K562 (cell line): ENCODE measurements around the gene CTDSPL. TPM values are rescaled to one million over a fixed set of nuclear protein-coding genes. Genes with fewer than 3 reads are reported as not detected.

ENCODE experiments used
- ATAC-seq: fragments of 200-7000 bp; cut with Tn5 transposase; 3 replicates; pipeline ENCODE4 v1.9.1; 2020; ENCODE audit warnings: moderate library complexity
- BruUV-seq: library from RNA; stranded (reverse); fragments of 400-500 nt; replicated peaks from 2 replicates; lab custom pipeline; 2021; lab: Mats Ljungman, UMichigan
- CTCF ChIA-PET: fragments of 300-600 bp; formaldehyde crosslinking; extraction: SDS; loops from one replicate; lab custom pipeline; 2021; ENCODE audit warnings: low intra/inter-chr PET ratio; lab: Yijun Ruan, JAX
- POLR2A ChIA-PET: fragments of 300-600, 350-650 bp; sonication (Branson Sonifier 250); formaldehyde crosslinking; extraction: SDS; loops from one replicate; lab custom pipeline; 2021; ENCODE audit warnings: antibody characterized with exemption, inconsistent platforms; lab: Yijun Ruan, JAX
- DNase-seq, 4 experiments: peaks; one replicate each; pipeline versions ENCODE4 v3.0.0 to v3.0.0-alpha.2; 2011 to 2018; ENCODE audit warnings: low spot score in 3 of 4, mixed read lengths in 3 of 4; ENCODE audit errors: extremely low read depth in 1 of 4
- FAIRE-seq: peaks from 2 replicates; lab custom pipeline; 2011; peaks lifted over from hg19 to GRCh38; lab: Jason Lieb, UNC
- H2AFZ ChIP-seq: 2 replicates; pipeline ENCODE4 v1.6.0; 2011; ENCODE audit warnings: low read depth, low read length, control low read depth, inconsistent platforms
- H3K27ac ChIP-seq: fragments of 200-600 bp; 3 replicates; pipeline ENCODE4 v1.8.0; 2011; ENCODE audit warnings: low read depth, mild to moderate bottlenecking, control low read depth, inconsistent platforms, low read length, moderate library complexity, mixed read lengths; ENCODE audit errors: extremely low read depth
- H3K27me3 ChIP-seq, 2 experiments: fragments of 300-600 bp in 1 of 2; 2 replicates in 1 of 2; 3 replicates in 1 of 2; pipeline versions ENCODE4 v1.6.0 to v1.8.0; 2011; ENCODE audit warnings: inconsistent platforms in 2 of 2, low read length in 2 of 2, mild to moderate bottlenecking in 1 of 2, mixed read lengths in 1 of 2, moderate library complexity in 1 of 2; ENCODE audit not compliant: control insufficient read depth in 2 of 2, insufficient read depth in 2 of 2
- H3K36me3 ChIP-seq: fragments of 300-600 bp; 3 replicates; pipeline ENCODE4 v1.8.0; 2011; ENCODE audit warnings: mild to moderate bottlenecking, low read length, inconsistent platforms; ENCODE audit not compliant: control insufficient read depth, insufficient read depth
- H3K4me1 ChIP-seq, 2 experiments: fragments of 200-600 bp in 1 of 2; replicated peaks in 1 of 2; 2 replicates in 1 of 2; 3 replicates in 1 of 2; pipeline versions ENCODE4 v1.5.1 to v1.8.0; 2011; ENCODE audit warnings: inconsistent platforms in 2 of 2, low read length in 2 of 2, mild to moderate bottlenecking in 1 of 2, mixed read lengths in 1 of 2, moderate library complexity in 1 of 2; ENCODE audit not compliant: control insufficient read depth in 2 of 2, insufficient read depth in 2 of 2
- H3K4me2 ChIP-seq: 2 replicates; pipeline ENCODE4 v1.6.1; 2011; ENCODE audit warnings: low read length, control low read depth, inconsistent platforms, mixed read lengths; ENCODE audit not compliant: insufficient read depth
- H3K4me3 ChIP-seq: fragments of 200-600 bp; sonication (generic), shearing (Covaris generic); 2 replicates; pipeline ENCODE4 v1.5.1; 2016; ENCODE audit warnings: control low read depth, inconsistent platforms
- H3K79me2 ChIP-seq: fragments of 200-600 bp; 3 replicates; pipeline ENCODE4 v1.8.0; 2011; ENCODE audit warnings: low read length, inconsistent platforms; ENCODE audit not compliant: control insufficient read depth, insufficient read depth
- H3K9ac ChIP-seq, 2 experiments: 2 replicates each; pipeline versions ENCODE4 v1.6.0 to v1.6.1; 2011; ENCODE audit warnings: low read depth in 2 of 2, low read length in 2 of 2, control low read depth in 1 of 2, inconsistent platforms in 1 of 2, mild to moderate bottlenecking in 1 of 2, mixed read lengths in 1 of 2; ENCODE audit not compliant: insufficient read depth in 1 of 2
- H3K9me1 ChIP-seq: one replicate; pipeline ENCODE4 v1.6.0; 2011; ENCODE audit warnings: inconsistent platforms, mild to moderate bottlenecking, low read length, moderate library complexity; ENCODE audit not compliant: control insufficient read depth, insufficient read depth
- H3K9me3 ChIP-seq: replicated peaks from 2 replicates; pipeline ENCODE4 v1.5.1; 2011; ENCODE audit warnings: low read depth, low read length, inconsistent platforms; ENCODE audit not compliant: control insufficient read depth, insufficient read depth
- H4K20me1 ChIP-seq: replicated peaks from 2 replicates; pipeline ENCODE4 v1.6.1; 2011; ENCODE audit warnings: low read length, inconsistent platforms, mixed read lengths; ENCODE audit not compliant: control insufficient read depth, insufficient read depth
- CBFA2T2 ChIP-seq: fragments of 450-650 bp; conservative IDR thresholded peaks from 2 replicates; pipeline ENCODE4 v1.6.1; 2017; ENCODE audit warnings: mild to moderate bottlenecking
- CBFA2T3 ChIP-seq: fragments of 450-650 bp; IDR thresholded peaks from 2 replicates; pipeline ENCODE4 v1.6.1; 2017
- CBX8 ChIP-seq: fragments of 200-600 bp; sonication (generic); IDR thresholded peaks from 2 replicates; pipeline ENCODE4 v1.6.1; 2012; ENCODE audit warnings: borderline replicate concordance, mixed run types, low read depth, mild to moderate bottlenecking, moderate library complexity, mixed read lengths, low read length, control low read depth, inconsistent platforms; ENCODE audit not compliant: poor library complexity, severe bottlenecking; ENCODE audit errors: extremely low read depth
- CREB1 ChIP-seq, 2 experiments: sonication (generic) in 1 of 2; formaldehyde crosslinking in 1 of 2; IDR thresholded peaks; 2 replicates each; pipeline versions ENCODE4 v1.6.1 to v1.8.0; 2012 to 2022; ENCODE audit warnings: inconsistent platforms in 1 of 2, mild to moderate bottlenecking in 1 of 2, missing genetic modification reagents in 1 of 2, moderate library complexity in 1 of 2
- ETV1 ChIP-seq: fragments of 450-650 bp; conservative IDR thresholded peaks from 2 replicates; pipeline ENCODE4 v1.6.1; 2016; ENCODE audit warnings: missing genetic modification characterization, control low read depth, low read depth, missing compliant biosample characterization
- FOXJ3 ChIP-seq: sonication (generic); formaldehyde crosslinking; IDR thresholded peaks from 2 replicates; pipeline ENCODE4 v1.4.0; 2020; ENCODE audit warnings: mild to moderate bottlenecking, missing genetic modification reagents
- NFIC ChIP-seq: fragments of 450-650 bp; IDR thresholded peaks from 2 replicates; pipeline ENCODE4 v1.6.1; 2017; ENCODE audit warnings: mild to moderate bottlenecking, inconsistent platforms
- RBM22 ChIP-seq: fragments of 200-400 bp; formaldehyde crosslinking; IDR thresholded peaks from 2 replicates; pipeline ENCODE4 v1.6.1; 2018; ENCODE audit warnings: low read length, low read depth; ENCODE audit not compliant: poor library complexity, severe bottlenecking
- USF1 ChIP-seq: sonication (generic); formaldehyde crosslinking; IDR thresholded peaks from 2 replicates; pipeline ENCODE4 v1.9.0; 2022; ENCODE audit warnings: mild to moderate bottlenecking, missing genetic modification reagents
- WGBS: fragments of 100-300 bp; shearing (Covaris generic); methylation state at CpG from one replicate; pipeline ENCODE4 v1.1.6; 2016; ENCODE audit warnings: low coverage, mixed read lengths; ENCODE audit not compliant: insufficient coverage; ENCODE audit errors: missing lambda C conversion rate; 5-methylcytosine and 5-hydroxymethylcytosine counted together
- in situ Hi-C: fragments of 300-500 bp; cut with MboI; formaldehyde crosslinking; loops from 4 replicates; pipeline ENCODE4 v1.15.0; 2018; ENCODE audit warnings: inconsistent platforms, mixed read lengths
- intact Hi-C: fragments of 100-400 bp; cut with micrococcal nuclease; formaldehyde crosslinking; loops from 2 replicates; pipeline ENCODE4 v1.14.2; 2022
- polyA plus RNA-seq, 8 experiments: library from polyadenylated mRNA; depleted of rRNA in 4 of 8; stranded (reverse) in 5 of 8; unstranded in 3 of 8; fragments of >200 nt; fragmentation: Nextera tagmentation in 2 of 8; fragmentation: Illumina TruSeq in 1 of 8; extraction: Ambion mirVana in 2 of 8; extraction: Trizol in 1 of 8; gene quantifications; 2 replicates each; pipeline versions ENCODE4 v1.2.1 to v1.2.3, GENCODE V29; 2011 to 2014; ENCODE audit warnings: inconsistent platforms in 1 of 8, missing spikeins in 1 of 8
- total RNA-seq, 7 experiments: library from RNA; depleted of rRNA in 6 of 7; stranded (reverse); fragments of >200 nt in 6 of 7; fragmentation: Illumina TruSeq in 2 of 7; extraction: Trizol in 2 of 7; gene quantifications; 2 replicates each; pipeline versions ENCODE4 v1.2.1 to v1.2.3, GENCODE V29; 2011 to 2021; ENCODE audit warnings: low replicate concordance in 1 of 7
- TF ChIP-seq, protein P1 (sequence below): sonication (generic); formaldehyde crosslinking; IDR thresholded peaks from 2 replicates; pipeline ENCODE4 v1.4.0; 2020; ENCODE audit warnings: mild to moderate bottlenecking, missing genetic modification reagents

Gene CTDSPL
- total and polyA plus RNA-seq, 9 of the 15 experiments (the other 6 are each of a cell fraction or from before 2014, with no cell fraction given) = 5.1 to 19.3 (median 11.3) TPM

GRCh38 chr3:37891227-37891626 is 29.5 kb downstream of the CTDSPL start:
- in situ Hi-C loops = no loop called here

More at GRCh38 chr3:37891227-37891626, 29.5 kb downstream of the CTDSPL start:
- TF ChIP-seq NFIC (0 out of 2 replicates have a peak, but pooled peaks have one; percentile 10), CBFA2T3 (peak; percentile 30; the same call in 1 of the 2 replicates), RBM22 (no peak), CBX8 (no peak), FOXJ3 (CRISPR knock-in tag) (no peak), USF1 (CRISPR knock-in tag) (no peak), ETV1 (tag) (no peak), CREB1 (IDR thresholded peaks at IDR 0.05) (no peak), CREB1 (CRISPR knock-in tag; IDR thresholded peaks at IDR 0.05) (no peak), CBFA2T2 (peak; percentile 20; the same call in 1 of the 2 replicates)
- TF ChIP-seq, protein P1, sequence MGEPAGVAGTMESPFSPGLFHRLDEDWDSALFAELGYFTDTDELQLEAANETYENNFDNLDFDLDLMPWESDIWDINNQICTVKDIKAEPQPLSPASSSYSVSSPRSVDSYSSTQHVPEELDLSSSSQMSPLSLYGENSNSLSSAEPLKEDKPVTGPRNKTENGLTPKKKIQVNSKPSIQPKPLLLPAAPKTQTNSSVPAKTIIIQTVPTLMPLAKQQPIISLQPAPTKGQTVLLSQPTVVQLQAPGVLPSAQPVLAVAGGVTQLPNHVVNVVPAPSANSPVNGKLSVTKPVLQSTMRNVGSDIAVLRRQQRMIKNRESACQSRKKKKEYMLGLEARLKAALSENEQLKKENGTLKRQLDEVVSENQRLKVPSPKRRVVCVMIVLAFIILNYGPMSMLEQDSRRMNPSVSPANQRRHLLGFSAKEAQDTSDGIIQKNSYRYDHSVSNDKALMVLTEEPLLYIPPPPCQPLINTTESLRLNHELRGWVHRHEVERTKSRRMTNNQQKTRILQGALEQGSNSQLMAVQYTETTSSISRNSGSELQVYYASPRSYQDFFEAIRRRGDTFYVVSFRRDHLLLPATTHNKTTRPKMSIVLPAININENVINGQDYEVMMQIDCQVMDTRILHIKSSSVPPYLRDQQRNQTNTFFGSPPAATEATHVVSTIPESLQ (CRISPR knock-in tag) = no peak
- TF ChIP-seq, all 486 proteins: peak for 3
- no peak overlapping the region for H3K4me3 ChIP-seq
- POLR2A ChIA-PET = no interaction called here
- no peaks in the 10 kb centered on the region; the same call in 2 of the 3 replicates for H3K79me2 ChIP-seq
- DNase-seq (no peak), ATAC-seq (peak; percentile 19; the same call in 2 of the 3 replicates), FAIRE-seq (no peak)
- H3K9ac ChIP-seq = no peak overlapping the region
- WGBS = 22% methylated on average over 3 of the region's 3 CpGs
- no peak overlapping the region for H3K4me2 ChIP-seq
- intact Hi-C loops = no loop called here
- no peak overlapping the region for H2AFZ ChIP-seq
- no peaks in the 10 kb centered on the region for H3K9me1 ChIP-seq
- no peaks in the 10 kb centered on the region for H4K20me1 ChIP-seq
- no peaks in the 10 kb centered on the region for H3K9me3 ChIP-seq
- no peaks in the 10 kb centered on the region for H3K36me3 ChIP-seq
- no peak overlapping the region for H3K27ac ChIP-seq
- no peaks in the 10 kb centered on the region for H3K4me1 ChIP-seq
- peaks cover 2 to 5% of the 10 kb centered on the region in 2 experiments; a peak in 4 of 5 replicates for H3K27me3 ChIP-seq
- no TSS peak for BruUV-seq
- CTCF ChIA-PET = no interaction called here
